GM20431 (cell line): ENCODE results near the gene SCN2B.

Source experiments
- in situ Hi-C: fragments of 300-500 bp; cut with MseI, MboI; formaldehyde crosslinking; loops from one replicate; pipeline ENCODE4 v1.15.0; 2020; ENCODE audit warnings: low sequenced_read_pairs; ENCODE audit not compliant: unreplicated experiment

SCN2B gene

GRCh38 chr11:118156531-118157185, 19.8 kb downstream of the SCN2B start:
- in situ Hi-C loops, result no loop called here

GRCh38 chr11:118155776-118156530, 20.5 kb downstream of the SCN2B start:
- in situ Hi-C loops, result no loop called here

- in situ Hi-C loops, result no loop called here
Observed at GRCh38 chr11:118154641-118155040, 21.8 kb downstream of the SCN2B start.

GRCh38 chr11:118153976-118154375, 22.5 kb downstream of the SCN2B start:
- in situ Hi-C loops, result no loop called here

GRCh38 chr11:118153516-118153915, 22.9 kb downstream of the SCN2B start:
- in situ Hi-C loops, result no loop called here

GRCh38 chr11:118152552-118153471, 23.6 kb downstream of the SCN2B start, which contains the start of gene SCN4B:
SCN4B (minus strand) TSS chr11:118152823; CDS start chr11:118152673, 150 bp downstream.
- in situ Hi-C loops, result no loop called here

GRCh38 chr11:118152020-118152551, 24.4 kb downstream of the SCN2B start:
- in situ Hi-C loops, result no loop called here

- in situ Hi-C loops, result no loop called here
Observed at GRCh38 chr11:118151431-118151830, 25.0 kb downstream of the SCN2B start.

GRCh38 chr11:118149493-118149892, 26.9 kb downstream of the SCN2B start:
- in situ Hi-C loops, result no loop called here

- in situ Hi-C loops, result no loop called here
Observed at GRCh38 chr11:118148856-118149255, 27.6 kb downstream of the SCN2B start.

- in situ Hi-C loops, result no loop called here
Observed at GRCh38 chr11:118148240-118148639, 28.2 kb downstream of the SCN2B start.

GRCh38 chr11:118147502-118147901, 28.9 kb downstream of the SCN2B start:
- in situ Hi-C loops, result no loop called here

GRCh38 chr11:118146554-118146953, 29.9 kb downstream of the SCN2B start:
- in situ Hi-C loops, result no loop called here

GRCh38 chr11:118145285-118146227, 30.9 kb downstream of the SCN2B start:
- in situ Hi-C loops, result no loop called here

- in situ Hi-C loops, result no loop called here
Observed at GRCh38 chr11:118144301-118145268, 31.9 kb downstream of the SCN2B start.

GRCh38 chr11:118143661-118144185, 32.7 kb downstream of the SCN2B start:
- in situ Hi-C loops, result no loop called here

- in situ Hi-C loops, result no loop called here
Observed at GRCh38 chr11:118142809-118143208, 33.6 kb downstream of the SCN2B start.

- in situ Hi-C loops, result no loop called here
Observed at GRCh38 chr11:118142081-118142480, 34.4 kb downstream of the SCN2B start.
